ENCODE data around the gene OPTN.

DNA sequence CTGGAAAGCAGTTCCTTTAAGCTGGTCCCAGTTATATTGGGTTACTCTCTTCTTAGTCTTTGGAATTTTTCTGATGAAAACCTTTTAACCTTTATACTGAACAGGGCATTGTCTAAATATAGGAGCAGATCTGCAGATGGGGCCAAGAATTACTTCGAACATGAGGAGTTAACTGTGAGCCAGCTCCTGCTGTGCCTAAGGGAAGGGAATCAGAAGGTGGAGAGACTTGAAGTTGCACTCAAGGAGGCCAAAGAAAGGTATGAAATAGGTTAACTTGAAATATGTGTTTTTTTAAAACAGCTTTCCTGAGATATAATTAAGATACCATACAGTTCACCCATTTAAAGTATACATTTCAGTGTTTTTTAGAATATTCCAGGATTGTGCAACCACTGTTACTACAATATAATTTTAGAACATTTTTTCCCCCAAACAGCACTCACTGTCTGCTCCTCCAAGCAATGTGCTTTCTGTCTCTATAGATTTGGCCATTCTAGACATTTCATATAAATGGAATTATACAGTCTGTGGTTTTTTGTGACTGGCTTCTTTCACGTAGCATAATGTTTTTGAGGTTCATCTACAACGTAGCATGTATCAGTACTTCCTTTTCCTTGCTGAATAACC lies 18.9 kb downstream of the OPTN start:
- TF ChIP-seq, protein P1, sequence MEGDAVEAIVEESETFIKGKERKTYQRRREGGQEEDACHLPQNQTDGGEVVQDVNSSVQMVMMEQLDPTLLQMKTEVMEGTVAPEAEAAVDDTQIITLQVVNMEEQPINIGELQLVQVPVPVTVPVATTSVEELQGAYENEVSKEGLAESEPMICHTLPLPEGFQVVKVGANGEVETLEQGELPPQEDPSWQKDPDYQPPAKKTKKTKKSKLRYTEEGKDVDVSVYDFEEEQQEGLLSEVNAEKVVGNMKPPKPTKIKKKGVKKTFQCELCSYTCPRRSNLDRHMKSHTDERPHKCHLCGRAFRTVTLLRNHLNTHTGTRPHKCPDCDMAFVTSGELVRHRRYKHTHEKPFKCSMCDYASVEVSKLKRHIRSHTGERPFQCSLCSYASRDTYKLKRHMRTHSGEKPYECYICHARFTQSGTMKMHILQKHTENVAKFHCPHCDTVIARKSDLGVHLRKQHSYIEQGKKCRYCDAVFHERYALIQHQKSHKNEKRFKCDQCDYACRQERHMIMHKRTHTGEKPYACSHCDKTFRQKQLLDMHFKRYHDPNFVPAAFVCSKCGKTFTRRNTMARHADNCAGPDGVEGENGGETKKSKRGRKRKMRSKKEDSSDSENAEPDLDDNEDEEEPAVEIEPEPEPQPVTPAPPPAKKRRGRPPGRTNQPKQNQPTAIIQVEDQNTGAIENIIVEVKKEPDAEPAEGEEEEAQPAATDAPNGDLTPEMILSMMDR (IDR thresholded peaks at IDR 0.05; ENCODE audit: poor library complexity): no peak
- TF ChIP-seq EZH2 (IDR thresholded peaks at IDR 0.05; ENCODE audit: borderline replicate concordance) (no peak), EZH2phosphoT487 (IDR thresholded peaks at IDR 0.05; ENCODE audit: low read depth, severe bottlenecking, unreplicated experiment) (no peak)

Data from hepatocyte (in vitro differentiated cells).